GM12892 (cell line): ENCODE results near the gene FAS.

Source experiments
- POLR2A ChIP-seq: IDR thresholded peaks from 2 replicates; pipeline ENCODE4 v1.6.1; 2011; ENCODE audit warnings: low read depth, low read length, control low read depth
- POLR2AphosphoS5 ChIP-seq: IDR thresholded peaks from 2 replicates; pipeline ENCODE4 v1.6.1; 2011; ENCODE audit warnings: low read depth, low read length, control low read depth

- no peak for TF ChIP-seq POLR2AphosphoS5
- TF ChIP-seq POLR2A, result no peak
Observed at GRCh38 chr10:88968391-88968790, 22.2 kb upstream of the FAS start.
